ELF-1 (cell line): ENCODE results near the gene SLCO1B3.
A peak's percentile ranks its signal among the peaks of the same experiment; 100 is the strongest.

Experiments
- DNase-seq: peaks from one replicate; pipeline ENCODE4 v3.0.0-alpha.2; 2016; ENCODE audit warnings: low read depth, low spot score

Gene SLCO1B3

DNA sequence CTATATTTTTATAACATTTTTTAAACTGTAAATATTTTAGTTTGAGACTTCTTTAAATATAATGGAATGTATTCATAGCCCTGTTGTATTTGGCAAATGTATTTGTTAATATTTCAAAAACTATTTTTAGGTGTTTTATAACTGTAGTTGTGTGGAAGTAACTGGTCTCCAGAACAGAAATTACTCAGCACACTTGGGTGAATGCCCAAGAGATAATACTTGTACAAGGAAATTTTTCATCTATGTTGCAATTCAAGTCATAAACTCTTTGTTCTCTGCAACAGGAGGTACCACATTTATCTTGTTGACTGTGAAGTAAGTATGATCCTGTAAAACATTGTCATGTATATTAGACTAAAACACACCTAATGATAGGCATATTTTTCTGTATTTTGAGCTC lies 72.8 kb downstream of the SLCO1B3 start:
- DNase-seq = no peak

DNA sequence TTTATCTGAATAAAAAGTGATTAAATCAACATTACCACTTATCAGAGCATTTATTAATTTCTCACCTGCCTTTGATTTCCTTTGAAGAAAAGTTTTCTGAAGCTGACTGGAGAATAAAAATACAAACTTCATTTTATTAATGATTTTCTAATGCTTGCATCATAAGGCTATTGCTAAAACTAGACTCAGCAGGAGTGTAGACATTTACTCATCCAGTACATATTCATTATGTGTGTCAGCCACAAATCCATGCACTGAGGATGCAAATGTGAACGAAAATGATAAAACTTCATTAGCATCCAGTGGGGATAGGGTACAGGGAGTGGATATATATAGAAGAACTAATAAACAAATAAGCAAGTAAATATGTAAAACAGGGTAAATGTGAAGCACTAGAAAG lies 74.6 kb downstream of the SLCO1B3 start:
- no peak for DNase-seq

DNA sequence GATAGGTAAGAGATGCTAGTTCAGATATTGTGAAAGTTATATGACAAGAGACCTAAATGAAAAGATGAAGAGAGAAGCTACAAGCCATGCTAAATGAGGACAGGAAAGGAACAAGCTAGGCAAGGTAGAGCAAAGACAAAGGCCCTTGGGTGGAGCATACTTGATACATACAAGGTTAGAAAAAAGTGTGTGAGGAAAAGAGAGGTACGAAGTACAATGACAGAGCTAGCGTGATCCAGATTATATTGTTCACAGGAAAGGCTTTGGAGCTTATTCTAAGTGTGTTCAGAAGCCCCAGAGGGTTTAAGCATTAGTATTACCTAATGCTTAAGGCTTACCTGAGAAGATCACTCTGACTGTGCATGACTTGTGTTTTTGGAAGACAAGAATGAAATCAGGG lies 75.0 kb downstream of the SLCO1B3 start:
- no peak for DNase-seq

DNA sequence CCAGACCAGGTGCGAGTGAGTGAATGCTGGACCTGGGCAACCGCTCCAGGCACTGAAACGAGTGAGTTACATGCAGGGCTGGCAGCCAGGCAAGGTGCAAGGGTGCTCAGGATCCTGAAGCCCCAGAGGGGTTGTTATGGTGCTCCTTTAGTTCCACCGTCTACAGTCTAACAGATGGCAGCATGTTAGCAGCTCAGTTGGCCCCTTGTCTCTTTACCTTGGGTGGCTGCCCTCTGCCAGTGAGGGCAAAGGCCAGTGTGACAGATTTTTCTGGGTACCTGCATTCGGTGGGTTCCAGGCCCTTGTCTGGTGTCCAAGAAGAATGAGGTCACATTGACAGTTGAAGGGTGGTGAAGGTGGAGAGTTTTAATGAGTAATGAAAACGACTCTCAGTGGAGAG lies 106.8 kb downstream of the SLCO1B3 start:
- DNase-seq = no peak

DNA sequence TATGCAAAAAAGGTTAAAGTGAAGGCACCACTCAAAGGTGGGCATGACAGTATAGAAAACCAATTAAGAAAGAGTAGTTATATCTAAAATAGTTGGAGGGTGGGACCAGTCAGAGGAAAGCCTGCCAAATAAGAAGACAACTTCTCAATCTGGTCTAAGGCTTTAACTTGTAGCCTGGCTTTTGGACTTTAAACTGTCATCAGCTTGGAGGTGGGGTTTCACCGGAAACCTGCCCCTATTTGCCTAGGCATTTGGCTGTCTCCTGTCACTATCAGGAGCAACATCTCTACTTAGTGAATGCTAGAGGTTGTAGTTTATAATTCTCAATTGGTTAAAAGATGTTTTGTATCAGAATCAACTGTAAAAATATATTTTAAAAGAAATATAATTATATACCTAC lies 107.3 kb downstream of the SLCO1B3 start:
- DNase-seq = no peak

DNA sequence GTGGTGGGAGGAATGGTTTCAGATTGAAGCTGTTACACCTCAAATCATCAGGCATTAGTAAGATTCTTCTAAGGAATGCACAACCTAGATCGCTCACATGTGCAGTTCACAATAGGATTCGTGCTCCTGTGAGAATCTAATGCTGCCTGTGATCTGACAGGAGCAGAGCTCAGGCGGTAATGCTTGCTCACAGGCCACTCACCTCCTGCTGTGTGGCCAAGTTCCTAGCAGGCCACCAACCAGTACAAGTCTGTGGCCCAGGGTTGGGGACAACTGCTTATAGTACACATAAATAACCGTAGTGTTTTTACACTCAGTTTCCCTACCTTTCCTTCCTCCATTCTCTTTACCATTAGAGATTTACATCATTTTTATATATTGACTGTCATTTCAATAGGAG lies 121.4 kb downstream of the SLCO1B3 start:
- no peak for DNase-seq

- DNase-seq = peak; percentile 8
Measured at GRCh38 chr12:20946732-20947131, 136.2 kb downstream of the SLCO1B3 start.

GRCh38 chr12:20950248-20950647 lies 139.7 kb downstream of the SLCO1B3 start:
- DNase-seq = peak; percentile 11

- no peak for DNase-seq
Measured at GRCh38 chr12:20963303-20963702, 152.8 kb downstream of the SLCO1B3 start.

DNA sequence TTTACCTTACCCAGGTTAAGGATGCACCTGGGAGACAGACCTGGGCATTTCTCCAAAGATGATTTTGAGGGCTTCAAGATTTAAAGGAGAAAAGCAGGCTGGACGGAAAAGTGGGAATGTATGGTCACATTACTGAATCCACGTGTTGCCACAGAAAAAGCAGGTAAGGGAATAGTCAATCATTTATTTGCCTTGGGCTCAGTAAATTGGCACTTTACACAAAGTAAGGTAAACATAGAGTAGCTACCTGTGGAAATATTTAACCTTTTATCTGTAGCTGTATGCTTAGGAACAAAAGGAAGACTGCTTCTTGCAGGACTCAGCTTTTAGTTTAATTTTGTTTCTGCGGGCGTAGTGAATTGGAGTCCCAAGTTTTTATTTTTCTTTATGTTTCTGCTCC lies 153.3 kb downstream of the SLCO1B3 start:
- DNase-seq = no peak
